GM12873 (cell line): ENCODE results near the gene EML4.

ENCODE experiments used
- CTCF ChIP-seq: IDR thresholded peaks from 2 replicates; pipeline ENCODE4 v1.5.1; 2012; ENCODE audit warnings: low read depth, mild to moderate bottlenecking, moderate library complexity, low read length, control low read depth; ENCODE audit not compliant: insufficient read depth; ENCODE audit errors: missing control alignments

EML4 gene

GRCh38 chr2:42147641-42148274 lies 21.4 kb upstream of the EML4 start:
- TF ChIP-seq CTCF = no peak

- no peak for TF ChIP-seq CTCF
Observed at GRCh38 chr2:42150159-42150558, 19.0 kb upstream of the EML4 start.

- no peak for TF ChIP-seq CTCF
Observed at GRCh38 chr2:42153944-42154581, 15.1 kb upstream of the EML4 start.

GRCh38 chr2:42156721-42157120 lies 12.4 kb upstream of the EML4 start:
- no peak for TF ChIP-seq CTCF

- no peak for TF ChIP-seq CTCF
Observed at GRCh38 chr2:42161444-42161843, 7.7 kb upstream of the EML4 start.

GRCh38 chr2:42163444-42164045 lies 5.6 kb upstream of the EML4 start:
- no peak for TF ChIP-seq CTCF

GRCh38 chr2:42164046-42164445 lies 5.1 kb upstream of the EML4 start:
- no peak for TF ChIP-seq CTCF
